Brain microvascular endothelial cell (primary cell): Measurements from ENCODE around the gene FFAR3.

ENCODE experiments used
- DNase-seq: peaks from one replicate; pipeline ENCODE4 v3.0.0-alpha.2; 2020
- H3K27ac ChIP-seq: fragments of 250-450 bp; sonication (Bioruptor Pico); 2 replicates; pipeline ENCODE4 v1.5.1; 2020; ENCODE audit warnings: mild to moderate bottlenecking, moderate library complexity
- H3K27me3 ChIP-seq: fragments of 250-450 bp; sonication (Bioruptor Pico); replicated peaks from 2 replicates; pipeline ENCODE4 v1.5.1; 2020; ENCODE audit warnings: mild to moderate bottlenecking
- H3K36me3 ChIP-seq: fragments of 250-450 bp; sonication (Bioruptor Pico); replicated peaks from 2 replicates; pipeline ENCODE4 v1.5.1; 2020; ENCODE audit warnings: mild to moderate bottlenecking
- H3K4me3 ChIP-seq: 2 replicates; pipeline ENCODE4 v1.5.1; 2011; ENCODE audit warnings: low read depth, mild to moderate bottlenecking, control low read depth, low read length, moderate library complexity
- CTCF ChIP-seq: IDR thresholded peaks from 2 replicates; pipeline ENCODE4 v1.5.1; 2011; ENCODE audit warnings: low read depth, mild to moderate bottlenecking, moderate library complexity, low read length, control low read depth, inconsistent platforms; ENCODE audit errors: missing control alignments
- in situ Hi-C: cut with HindIII; loops from 2 replicates; pipeline ENCODE4 v1.10.0; 2017; ENCODE audit warnings: low sequenced_read_pairs, low pct_ligation_motif_present

The FFAR3 gene

GRCh38 chr19:35383536-35383935 lies 25.3 kb downstream of the FFAR3 start:
- no peak for DNase-seq
- no peak for TF ChIP-seq CTCF
- Histone ChIP-seq H3K4me3 (no peak overlapping the region), H3K27ac (no peak overlapping the region), H3K27me3 (no peaks in the 10 kb centered on the region), H3K36me3 (no peaks in the 10 kb centered on the region)
- in situ Hi-C loops: no loop called here

- DNase-seq: no peak
- no peak overlapping the region for H3K27ac ChIP-seq
- H3K36me3 ChIP-seq: no peaks in the 10 kb centered on the region
- H3K27me3 ChIP-seq: no peaks in the 10 kb centered on the region
- no peak overlapping the region for H3K4me3 ChIP-seq
- in situ Hi-C loops: no loop called here
- no peak for TF ChIP-seq CTCF
Observed at GRCh38 chr19:35388277-35389054, 30.2 kb downstream of the FFAR3 start.

GRCh38 chr19:35389192-35389861 lies 31.1 kb downstream of the FFAR3 start:
- Histone ChIP-seq H3K4me3 (no peak overlapping the region), H3K27ac (no peak overlapping the region), H3K36me3 (no peaks in the 10 kb centered on the region), H3K27me3 (no peaks in the 10 kb centered on the region)
- TF ChIP-seq CTCF: no peak
- no peak for DNase-seq
- in situ Hi-C loops: no loop called here

- DNase-seq: no peak
- no peak for TF ChIP-seq CTCF
- Histone ChIP-seq H3K27ac (no peak overlapping the region), H3K27me3 (no peaks in the 10 kb centered on the region), H3K36me3 (no peaks in the 10 kb centered on the region), H3K4me3 (no peak overlapping the region)
- in situ Hi-C loops: no loop called here
Observed at GRCh38 chr19:35392742-35393715, 34.8 kb downstream of the FFAR3 start.

- no peaks in the 10 kb centered on the region for H3K27me3 ChIP-seq
- no peak for TF ChIP-seq CTCF
- DNase-seq: no peak
- in situ Hi-C loops: no loop called here
- H3K4me3 ChIP-seq: no peak overlapping the region
- no peaks in the 10 kb centered on the region for H3K36me3 ChIP-seq
- H3K27ac ChIP-seq: no peak overlapping the region
Observed at GRCh38 chr19:35395382-35396199, 37.3 kb downstream of the FFAR3 start.
